ENCODE results near the gene ADCY5.

ADCY5 gene

GRCh38 chr3:123320221-123320620, 128.7 kb downstream of the ADCY5 start:
- intact Hi-C loops (cut with DNase I): no loop called here
- peak in 3 of 10 donors; percentile 8 to 61 (median 45) for DNase-seq

GRCh38 chr3:123319760-123320159, 129.1 kb downstream of the ADCY5 start:
- peak in 1 of 10 donors; percentile 29 for DNase-seq
- intact Hi-C loops (cut with DNase I): no loop called here

- peak in 2 of 10 donors; percentile 8 to 44 for DNase-seq
- intact Hi-C loops (cut with DNase I): no loop called here
Measured at GRCh38 chr3:123318374-123318773, 130.5 kb downstream of the ADCY5 start.

GRCh38 chr3:123317716-123318115, 131.2 kb downstream of the ADCY5 start:
- DNase-seq: peak in 3 of 10 donors; percentile 13 to 54 (median 37)
- intact Hi-C loops (cut with DNase I): no loop called here

- DNase-seq: no peak
Measured at GRCh38 chr3:123315271-123315595, 133.7 kb downstream of the ADCY5 start.

GRCh38 chr3:123314359-123315270, 134.3 kb downstream of the ADCY5 start:
- DNase-seq: peak in 2 of 10 donors; percentile 33 to 62
- intact Hi-C loops (cut with DNase I): no loop called here

More at GRCh38 chr3:123315271-123315595, 133.7 kb downstream of the ADCY5 start:
- intact Hi-C loops (cut with DNase I): no loop called here

- intact Hi-C loops (cut with DNase I): no loop called here
- peak in 2 of 10 donors; percentile 10 to 22 for DNase-seq
Measured at GRCh38 chr3:123313889-123314288, 135.0 kb downstream of the ADCY5 start.

GRCh38 chr3:123312331-123313265, 136.3 kb downstream of the ADCY5 start:
- peak in 3 of 10 donors; percentile 21 to 53 (median 49) for DNase-seq
- intact Hi-C loops (cut with DNase I): no loop called here

- intact Hi-C loops (cut with DNase I): no loop called here
- peak in 3 of 10 donors; percentile 44 to 62 (median 52) for DNase-seq
Measured at GRCh38 chr3:123311201-123311600, 137.7 kb downstream of the ADCY5 start.

GRCh38 chr3:123310741-123311140, 138.1 kb downstream of the ADCY5 start:
- peak in 3 of 10 donors; percentile 16 to 55 (median 27) for DNase-seq
- intact Hi-C loops (cut with DNase I): no loop called here

GRCh38 chr3:123310186-123310585, 138.7 kb downstream of the ADCY5 start:
- intact Hi-C loops (cut with DNase I): no loop called here
- peak in 3 of 10 donors; percentile 37 to 72 (median 43) for DNase-seq

- intact Hi-C loops (cut with DNase I): no loop called here
- peak in 1 of 10 donors; percentile 14 for DNase-seq
Measured at GRCh38 chr3:123307064-123307463, 141.8 kb downstream of the ADCY5 start.

GRCh38 chr3:123305192-123305591, 143.7 kb downstream of the ADCY5 start:
- intact Hi-C loops (cut with DNase I): no loop called here
- peak in 2 of 10 donors; percentile 50 to 74 for DNase-seq

- intact Hi-C loops (cut with DNase I): no loop called here
- peak in 3 of 10 donors; percentile 25 to 47 (median 46) for DNase-seq
Measured at GRCh38 chr3:123303976-123304560, 144.8 kb downstream of the ADCY5 start.

- DNase-seq: peak in 3 of 10 donors; percentile 44 to 78 (median 64)
- intact Hi-C loops (cut with DNase I): no loop called here
Measured at GRCh38 chr3:123302961-123303360, 145.9 kb downstream of the ADCY5 start.

GRCh38 chr3:123301331-123302184, 147.3 kb downstream of the ADCY5 start:
- intact Hi-C loops (cut with DNase I): no loop called here
- peak in 3 of 10 donors; percentile 39 to 45 (median 44) for DNase-seq

GRCh38 chr3:123300583-123300982, 148.3 kb downstream of the ADCY5 start:
- peak in 2 of 10 donors; percentile 22 to 61 for DNase-seq
- intact Hi-C loops (cut with DNase I): no loop called here

GRCh38 chr3:123300056-123300455, 148.8 kb downstream of the ADCY5 start:
- peak in 2 of 10 donors; percentile 46 to 64 for DNase-seq
- intact Hi-C loops (cut with DNase I): no loop called here

- intact Hi-C loops (cut with DNase I): no loop called here
- peak in 2 of 10 donors; percentile 33 to 66 for DNase-seq
Measured at GRCh38 chr3:123299581-123299980, 149.3 kb downstream of the ADCY5 start.
